GM19239 (cell line): ENCODE measurements around the gene SIN3A.
"Not testable (repeated sequence)": the region's sequence is repeated elsewhere in the genome, so short reads cannot be mapped to it uniquely, and the experiment has no call there.

Experiments
- DNase-seq: peaks from one replicate; pipeline ENCODE4 v3.0.0; 2011; ENCODE audit warnings: low spot score; ENCODE audit not compliant: insufficient read length
- FAIRE-seq: peaks from 2 replicates; lab custom pipeline; 2011; peaks lifted over from hg19 to GRCh38; lab: Jason Lieb, UNC

Gene SIN3A

GRCh38 chr15:75359537-75360250 lies 91.8 kb downstream of the SIN3A start:
- DNase-seq (no peak), FAIRE-seq (no peak)

DNA sequence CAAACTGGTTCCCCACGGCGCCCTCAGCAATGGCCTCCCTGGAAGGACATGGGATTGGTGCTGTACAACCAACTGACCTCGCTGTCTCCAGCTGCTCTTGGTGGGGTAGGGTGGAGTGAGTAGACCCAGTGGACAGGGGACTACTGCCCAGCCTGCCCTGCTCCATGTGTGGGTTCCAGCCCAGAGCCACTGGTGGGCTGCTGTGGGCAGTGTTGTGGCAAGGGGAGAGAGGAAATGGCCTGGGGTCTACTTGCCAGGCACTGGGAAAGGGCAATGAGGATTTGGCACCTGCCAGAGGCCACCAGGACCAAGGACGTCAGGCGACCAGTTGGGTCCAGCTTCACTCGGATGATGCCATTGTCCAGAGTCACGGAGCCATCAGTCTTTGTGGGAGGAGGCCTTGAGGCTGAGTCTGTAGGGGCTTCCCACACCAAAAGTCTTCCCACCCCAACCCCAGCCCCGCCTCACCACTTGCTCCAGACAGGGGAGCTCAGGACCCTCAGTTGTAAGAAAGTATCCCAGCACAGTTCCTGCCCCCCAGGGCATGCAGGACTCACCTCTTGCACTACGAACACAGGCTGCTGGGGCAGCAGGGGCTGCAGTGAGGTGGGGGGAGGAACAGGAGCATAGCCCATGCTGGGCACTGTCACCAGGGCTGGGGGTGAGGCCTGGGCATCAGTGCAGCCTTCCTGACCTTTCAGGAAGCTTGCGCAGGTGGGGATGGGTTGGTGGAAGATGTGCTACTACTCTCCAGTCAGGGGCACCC lies 92.5 kb downstream of the SIN3A start:
- FAIRE-seq: no peak
- no peak for DNase-seq

DNA sequence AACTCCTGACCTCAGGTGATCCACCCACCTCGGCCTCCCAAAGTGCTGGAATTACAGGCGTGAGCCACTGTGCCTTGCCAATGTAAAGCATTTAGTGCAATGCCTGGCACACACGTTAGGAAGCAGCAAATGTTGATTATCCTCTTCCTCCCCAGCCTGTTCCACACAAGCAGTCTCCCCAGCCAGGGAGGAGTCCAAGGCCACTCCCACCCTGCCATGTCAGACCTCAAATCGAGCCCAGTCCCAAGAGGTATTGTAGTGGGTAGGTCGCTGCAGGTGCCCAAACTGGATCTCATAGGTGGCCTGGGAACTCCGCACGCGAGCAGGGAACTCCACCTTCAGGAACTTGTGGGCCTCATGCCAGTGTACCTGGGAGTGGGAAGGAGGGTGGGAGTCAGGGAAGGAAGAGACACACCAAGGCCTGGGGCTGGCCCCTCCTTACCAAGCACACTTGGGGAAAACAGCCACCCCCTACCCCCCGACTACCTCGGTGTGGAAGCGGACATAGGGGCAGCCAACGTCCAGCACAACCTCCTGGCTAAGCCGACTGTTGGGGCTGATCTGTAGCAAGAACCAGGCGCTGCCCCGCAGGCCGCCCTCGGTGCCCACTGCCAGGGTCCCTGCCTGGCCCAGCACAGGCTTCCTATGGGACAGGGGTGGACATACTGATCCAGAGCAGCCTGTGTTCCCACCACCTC lies 93.4 kb downstream of the SIN3A start:
- FAIRE-seq: no peak
- no peak for DNase-seq

DNA sequence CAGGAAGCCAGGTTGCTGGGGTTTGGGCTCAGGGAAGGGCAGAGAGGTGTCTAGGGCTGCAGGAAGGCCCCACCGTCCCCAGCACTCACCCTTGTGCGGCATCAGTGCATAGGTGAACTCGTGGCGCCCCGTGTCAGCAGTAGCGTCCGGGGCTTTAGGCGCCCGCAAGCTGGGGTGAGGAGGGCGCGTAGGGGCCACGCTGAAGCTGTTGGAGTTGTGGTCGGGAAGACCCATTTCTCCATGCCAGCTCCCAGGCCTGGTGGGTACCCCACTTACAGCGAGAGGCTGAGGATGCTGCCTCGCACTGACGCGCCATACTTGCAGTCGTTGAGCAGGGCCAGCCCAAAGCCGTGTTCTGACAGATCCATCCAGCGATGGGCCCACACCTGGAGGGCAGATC lies 95.0 kb downstream of the SIN3A start:
- FAIRE-seq: no peak
- no peak for DNase-seq

- FAIRE-seq (no peak), DNase-seq (no peak)
Measured at GRCh38 chr15:75356006-75356405, 95.5 kb downstream of the SIN3A start.

DNA sequence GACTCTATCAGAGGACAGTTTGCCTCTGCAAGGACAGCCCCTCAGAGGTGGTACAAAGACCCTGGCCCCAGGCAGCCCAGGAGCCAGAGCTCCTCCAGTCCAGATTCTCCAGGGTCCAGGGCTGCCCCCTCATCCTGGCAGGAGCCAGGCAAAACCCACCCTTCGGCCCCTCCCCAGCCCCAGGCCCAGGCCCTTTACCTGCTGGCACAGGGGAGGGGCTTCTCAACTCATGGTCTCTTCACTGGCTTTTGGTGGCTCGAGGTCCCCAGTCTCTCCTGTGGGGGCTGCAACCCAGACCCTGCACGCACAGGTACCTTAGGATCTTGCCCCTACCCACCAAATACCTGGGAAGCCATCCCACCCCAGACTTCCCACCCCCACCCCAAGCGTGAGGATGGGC lies 96.1 kb downstream of the SIN3A start:
- no peak for DNase-seq
- FAIRE-seq: no peak

DNA sequence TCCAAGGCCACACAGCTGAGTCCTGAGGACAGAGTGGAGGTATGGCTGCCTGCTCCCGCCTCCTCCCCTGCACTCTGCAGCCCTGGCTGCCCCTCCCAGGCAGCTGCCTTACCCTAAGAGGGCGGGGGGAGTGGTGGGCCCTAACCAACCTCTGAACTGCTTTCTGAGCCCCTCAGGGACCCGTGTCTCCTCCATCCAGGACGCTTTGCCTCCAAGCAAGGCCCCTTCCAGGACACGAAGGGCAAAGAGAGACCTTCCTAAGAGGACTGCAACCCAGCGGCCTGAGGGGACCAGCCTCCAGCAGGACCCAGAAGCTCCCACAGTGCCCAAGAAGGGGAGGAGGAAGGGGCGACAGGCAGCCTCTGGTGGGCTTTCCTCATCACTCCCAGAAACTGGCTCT lies 97.0 kb downstream of the SIN3A start:
- DNase-seq: no peak
- no peak for FAIRE-seq

- DNase-seq (no peak), FAIRE-seq (no peak)
Measured at GRCh38 chr15:75353604-75354003, 97.9 kb downstream of the SIN3A start.

DNA sequence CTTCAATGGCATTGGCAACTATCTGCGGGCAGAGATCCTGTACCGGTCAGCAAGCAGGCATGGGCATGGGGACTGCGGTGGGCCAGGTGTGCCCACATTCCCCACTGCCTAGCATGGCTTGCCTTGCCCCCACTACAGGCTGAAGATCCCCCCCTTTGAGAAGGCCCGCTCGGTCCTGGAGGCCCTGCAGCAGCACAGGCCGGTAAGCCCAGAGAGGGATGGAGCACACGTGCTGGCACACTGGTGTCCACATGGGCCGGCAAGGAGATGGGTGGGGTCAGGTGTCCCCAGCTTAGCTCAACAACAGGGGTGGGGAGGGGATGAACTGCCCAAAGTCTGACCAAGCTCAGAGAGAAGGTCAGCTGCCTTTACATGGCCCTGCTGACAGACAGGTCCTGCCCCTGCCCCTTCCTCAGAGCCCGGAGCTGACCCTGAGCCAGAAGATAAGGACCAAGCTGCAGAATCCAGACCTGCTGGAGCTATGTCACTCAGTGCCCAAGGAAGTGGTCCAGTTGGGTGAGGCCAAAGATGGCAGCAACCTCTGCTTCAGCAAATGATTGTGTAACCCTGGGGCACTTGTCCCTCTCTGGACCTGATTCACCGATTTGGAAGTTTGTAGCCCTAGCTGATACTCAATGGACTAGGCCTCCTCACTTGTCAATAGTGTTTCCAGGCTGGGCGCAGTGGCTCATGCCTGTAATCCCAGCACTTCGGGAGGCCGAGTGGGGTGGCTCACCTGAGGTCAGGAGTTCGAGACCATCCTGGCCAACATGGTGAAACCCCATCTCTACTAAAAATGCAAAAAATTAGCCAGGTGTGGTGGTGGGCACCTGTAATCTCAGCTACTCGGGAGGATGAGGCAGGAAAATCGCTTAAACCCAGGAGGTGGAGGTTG lies 99.1 kb downstream of the SIN3A start:
- no peak for DNase-seq
- no peak for FAIRE-seq

GRCh38 chr15:75350601-75351361 lies 100.7 kb downstream of the SIN3A start:
- DNase-seq: no peak
- FAIRE-seq: peak; percentile 48

DNA sequence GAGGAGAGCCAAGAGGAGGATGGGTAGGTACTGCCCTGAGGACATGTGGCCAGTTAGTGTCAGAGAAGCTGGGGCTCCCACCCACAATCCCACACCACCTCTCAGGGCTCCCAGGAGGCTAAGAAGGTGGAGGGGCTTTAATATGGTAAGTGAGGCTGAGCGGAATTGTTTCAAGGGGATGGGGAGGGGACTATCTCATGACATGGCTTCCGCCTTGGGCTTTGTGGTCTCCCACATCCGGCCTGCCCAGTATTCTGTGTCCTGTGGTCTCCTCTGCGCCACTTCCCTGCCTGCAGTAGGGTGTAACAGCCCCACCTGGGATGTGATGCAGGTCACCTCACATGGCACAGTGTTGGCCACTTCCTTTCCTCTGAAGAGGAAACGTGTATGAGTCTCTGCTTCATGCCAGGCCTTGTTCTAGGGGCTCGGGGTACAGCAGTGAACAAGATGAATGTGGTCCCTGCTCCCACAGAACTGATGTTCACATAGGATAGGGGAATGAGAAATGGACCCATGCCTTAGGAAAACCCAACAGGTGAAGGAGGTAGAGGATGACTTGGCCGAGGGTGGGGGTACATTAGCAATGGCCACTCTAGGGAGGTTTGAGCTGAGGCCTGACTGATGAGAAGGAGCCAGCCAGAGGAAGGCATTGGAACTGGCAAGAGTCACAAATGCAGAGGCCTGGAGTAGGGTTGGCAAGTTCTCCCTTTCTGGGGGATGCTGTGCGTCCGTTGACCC lies 101.5 kb downstream of the SIN3A start:
- FAIRE-seq: peak; percentile 83
- peak; percentile 75 for DNase-seq

DNA sequence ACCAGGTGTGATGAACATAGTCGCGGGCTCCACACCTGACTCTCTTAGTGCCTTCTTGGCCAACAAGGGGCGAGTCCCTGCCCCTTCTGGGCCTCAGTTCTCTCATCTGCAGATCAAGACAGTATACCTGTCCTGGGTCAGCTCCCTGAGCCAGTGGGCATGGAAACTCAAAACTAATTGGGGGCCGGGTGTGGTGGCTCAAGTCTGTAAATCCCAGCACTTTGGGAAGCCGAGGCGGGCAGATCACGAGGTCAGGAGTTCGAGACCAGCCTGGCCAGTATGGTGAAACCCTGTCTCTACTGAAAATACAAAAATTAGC lies 102.2 kb downstream of the SIN3A start:
- FAIRE-seq: not testable (repeated sequence)

DNA sequence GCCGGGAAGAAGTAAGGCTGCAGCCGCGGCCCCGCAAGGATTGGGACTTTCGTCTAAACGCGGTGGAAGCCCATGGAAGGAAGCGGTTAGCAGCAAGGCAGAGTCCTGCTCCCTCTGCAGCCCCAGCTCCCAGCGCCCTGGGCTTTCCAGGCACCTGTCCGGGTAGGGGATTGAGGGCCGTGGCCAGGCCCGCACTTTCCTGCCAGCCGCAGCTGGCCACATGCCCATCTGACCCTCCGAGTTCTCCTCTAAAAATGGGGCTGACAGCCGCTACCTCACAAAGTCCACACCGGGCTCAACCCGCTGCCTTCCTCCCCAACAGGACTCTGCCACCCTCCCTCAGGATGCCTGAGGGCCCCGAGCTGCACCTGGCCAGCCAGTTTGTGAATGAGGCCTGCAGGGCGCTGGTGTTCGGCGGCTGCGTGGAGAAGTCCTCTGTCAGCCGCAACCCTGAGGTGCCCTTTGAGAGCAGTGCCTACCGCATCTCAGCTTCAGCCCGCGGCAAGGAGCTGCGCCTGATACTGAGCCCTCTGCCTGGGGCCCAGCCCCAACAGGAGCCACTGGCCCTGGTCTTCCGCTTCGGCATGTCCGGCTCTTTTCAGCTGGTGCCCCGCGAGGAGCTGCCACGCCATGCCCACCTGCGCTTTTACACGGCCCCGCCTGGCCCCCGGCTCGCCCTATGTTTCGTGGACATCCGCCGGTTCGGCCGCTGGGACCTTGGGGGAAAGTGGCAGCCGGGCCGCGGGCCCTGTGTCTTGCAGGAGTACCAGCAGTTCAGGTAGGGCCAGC lies 102.7 kb downstream of the SIN3A start:
- DNase-seq (no peak), FAIRE-seq (no peak)

More for the DNA sequence above, 102.2 kb downstream of the SIN3A start:
- not testable (repeated sequence) for DNase-seq

DNA sequence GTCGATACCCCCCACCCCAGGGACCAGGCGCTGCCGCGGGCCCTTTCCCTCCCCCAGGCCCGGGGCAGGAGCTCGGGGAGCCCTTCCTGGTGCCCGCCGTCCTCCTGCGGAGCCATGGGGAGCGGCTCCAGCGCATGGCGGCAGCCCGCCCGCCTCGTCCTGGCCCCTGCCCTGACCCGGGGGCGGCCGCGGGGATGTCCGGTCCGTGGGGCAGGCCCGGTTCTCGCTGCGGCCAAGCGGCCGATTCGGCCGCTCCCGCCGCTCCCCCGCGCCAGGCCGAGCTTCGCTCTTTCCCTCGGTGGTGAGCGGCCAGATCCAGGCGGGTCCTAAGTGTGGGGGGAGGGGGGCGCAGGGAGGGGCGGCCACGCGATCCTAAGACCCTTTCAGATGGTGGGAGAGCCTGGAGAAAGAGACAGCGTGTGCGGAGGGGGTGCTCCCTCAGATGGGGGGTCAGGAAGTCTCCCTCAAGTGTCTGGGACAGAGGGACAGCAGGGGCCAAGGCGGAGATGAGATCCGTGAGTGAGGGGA lies 103.4 kb downstream of the SIN3A start:
- FAIRE-seq: no peak
- DNase-seq: no peak

- FAIRE-seq (peak; percentile 56), DNase-seq (no peak)
Measured at GRCh38 chr15:75347222-75348033, 104.1 kb downstream of the SIN3A start.

- DNase-seq (no peak), FAIRE-seq (peak; percentile 77)
Measured at GRCh38 chr15:75346796-75347221, 104.7 kb downstream of the SIN3A start, which contains the start of gene NEIL1. Gene NEIL1, plus strand, starts transcription at chr15:75347039. Its CDS starts 1,867 bp downstream, at chr15:75348906.

- FAIRE-seq, DNase-seq: not testable (repeated sequence)
Measured at GRCh38 chr15:75343953-75344352, 107.5 kb downstream of the SIN3A start.
